ENCODE data around the gene ATP5F1C.

Gene ATP5F1C

DNA sequence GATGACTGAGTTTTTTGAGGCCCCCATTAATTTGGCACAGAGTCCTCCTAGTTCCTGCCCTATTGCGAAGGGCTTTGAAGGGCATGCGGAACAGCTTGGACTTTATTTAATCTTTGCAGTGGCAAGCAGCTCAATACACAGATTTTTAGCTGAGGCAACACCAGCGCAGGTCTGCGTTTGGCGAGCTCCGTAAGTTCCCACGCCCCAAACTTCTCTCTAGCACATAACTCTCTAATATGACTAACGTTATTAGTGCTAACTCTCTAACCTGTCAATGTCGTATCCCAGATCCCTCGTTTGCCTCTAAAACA lies 30.0 kb downstream of the ATP5F1C start:
- peak overlapping the region; percentile 93 for H3K23ac ChIP-seq (ENCODE audit: low read depth, low read length, poor library complexity)
- H3K14ac ChIP-seq (ENCODE audit: low read length): no peak overlapping the region
- H2AFZ ChIP-seq (ENCODE audit: low read length): peak overlapping the region; percentile 96
- peaks cover 0 to 27% of the 10 kb centered on the region in 2 donors for H3K36me3 ChIP-seq (replicated peaks in 1 of 2; ENCODE audit: control insufficient read depth in 2 of 2, insufficient read depth in 2 of 2, low read length in 2 of 2)
- no CpG with 5 or more reads among the region's 10 CpGs for WGBS, 2 donors (ENCODE audit: extremely low coverage in 2 of 2, insufficient read length in 2 of 2, insufficient replicate concordance in 1 of 2)
- no peak overlapping the region for H2BK12ac ChIP-seq (ENCODE audit: low read length)
- no peak overlapping the region for H2AK5ac ChIP-seq (ENCODE audit: low read depth, low read length)
- no peaks in the 10 kb centered on the region for H3K9me3 ChIP-seq (replicated peaks in 1 of 2; ENCODE audit: control insufficient read depth in 2 of 2, insufficient read depth in 1 of 2, low read depth in 1 of 2, low read length in 2 of 2)
- peaks cover 2 to 3% of the 10 kb centered on the region in 2 donors for H3K4me1 ChIP-seq (ENCODE audit: control insufficient read depth in 2 of 2, insufficient read depth in 1 of 2, low read depth in 1 of 2, low read length in 2 of 2)
- H4K91ac ChIP-seq (ENCODE audit: low read depth, low read length, poor library complexity): no peak overlapping the region
- H3K4ac ChIP-seq (ENCODE audit: low read length): no peak overlapping the region
- H3K18ac ChIP-seq (ENCODE audit: low read length): no peak overlapping the region
- H4K8ac ChIP-seq (ENCODE audit: low read depth, low read length): no peak overlapping the region
- H3K4me2 ChIP-seq (ENCODE audit: insufficient read depth, low read length, poor library complexity, severe bottlenecking): peak overlapping the region; percentile 70
- H3K27me3 ChIP-seq (ENCODE audit: control insufficient read depth in 3 of 3, insufficient read depth in 3 of 3, low read depth in 1 of 3, low read length in 3 of 3): peaks cover 0 to 4% (median 3%) of the 10 kb centered on the region in 3 experiments
- no peak overlapping the region for H2BK120ac ChIP-seq (ENCODE audit: low read depth, low read length)
- H2BK15ac ChIP-seq (ENCODE audit: low read length): no peak overlapping the region
- no peak overlapping the region for H3K9ac ChIP-seq (ENCODE audit: low read depth, low read length, poor library complexity)
- H2BK5ac ChIP-seq (ENCODE audit: low read length): no peak overlapping the region
- H3K4me3 ChIP-seq (ENCODE audit: low read length in 2 of 2): peak overlapping the region; percentile 96 to 97
- no peak overlapping the region for H3K27ac ChIP-seq (replicated peaks; ENCODE audit: low read length)
- peaks cover 2% of the 10 kb centered on the region for H3K79me1 ChIP-seq (ENCODE audit: low read depth, low read length)
- DNase-seq (ENCODE audit: low spot score): no peak

DNA sequence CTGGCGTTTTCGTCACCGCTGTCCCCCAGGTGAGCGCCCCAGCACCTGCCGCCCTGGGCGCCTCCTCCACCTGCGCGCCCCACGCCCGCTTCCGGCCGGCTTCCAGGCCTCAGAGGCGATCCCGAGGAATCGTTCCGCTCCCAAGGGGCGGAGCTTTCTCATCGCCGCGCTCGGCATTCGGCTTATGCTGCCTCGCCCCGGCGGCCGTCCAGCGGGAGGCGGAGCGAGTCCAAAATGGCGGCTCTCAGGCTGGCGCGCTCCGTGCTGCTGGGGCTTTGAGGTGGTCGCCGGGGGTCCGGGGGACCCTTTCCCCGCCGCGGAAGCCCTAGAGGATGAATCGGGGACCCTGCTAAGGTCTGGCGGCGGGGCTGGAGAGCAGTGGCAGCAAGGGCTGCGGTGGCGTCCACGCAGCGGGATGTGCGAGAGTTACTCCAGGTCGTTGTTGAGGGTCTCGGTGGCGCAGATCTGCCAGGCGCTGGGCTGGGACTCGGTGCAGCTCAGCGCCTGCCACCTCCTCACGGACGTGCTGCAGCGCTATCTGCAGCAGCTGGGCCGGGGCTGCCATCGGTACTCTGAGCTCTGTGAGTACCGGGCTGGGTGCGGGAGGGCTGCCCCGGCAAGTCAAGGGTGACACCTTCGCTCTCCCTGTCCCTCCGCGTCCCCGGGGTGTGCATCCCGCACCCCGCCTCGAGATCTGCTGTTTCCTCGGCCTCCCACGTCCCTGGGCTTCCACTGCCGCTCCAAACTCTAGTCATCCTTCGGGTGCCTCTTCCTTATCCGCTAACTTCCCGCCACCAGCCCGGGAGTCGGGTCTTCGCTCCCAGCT lies 30.5 kb downstream of the ATP5F1C start, which contains the start of gene TAF3:
TAF3 (plus strand) TSS at position 211 of the 826 bp plus-strand sequence; CDS start at position 416, 205 bp downstream.
- Histone ChIP-seq H3K4me3 (ENCODE audit: low read length in 2 of 2) (peak within 1 kb of the TSS; percentile 96 to 97), H3K18ac (ENCODE audit: low read length) (peak within 1 kb of the TSS; percentile 66), H3K27ac (replicated peaks; ENCODE audit: low read length) (no peak within 1 kb of the TSS), H2BK15ac (ENCODE audit: low read length) (no peak within 1 kb of the TSS), H3K4me1 (ENCODE audit: control insufficient read depth in 2 of 2, insufficient read depth in 1 of 2, low read depth in 1 of 2, low read length in 2 of 2) (peaks cover 2 to 3% of the 10 kb centered on the region in 2 donors), H4K8ac (ENCODE audit: low read depth, low read length) (no peak within 1 kb of the TSS), H3K27me3 (ENCODE audit: control insufficient read depth in 3 of 3, insufficient read depth in 3 of 3, low read depth in 1 of 3, low read length in 3 of 3) (peaks cover 0 to 4% (median 3%) of the 10 kb centered on the region in 3 experiments), H2BK120ac (ENCODE audit: low read depth, low read length) (no peak within 1 kb of the TSS), H3K9me3 (replicated peaks in 1 of 2; ENCODE audit: control insufficient read depth in 2 of 2, insufficient read depth in 1 of 2, low read depth in 1 of 2, low read length in 2 of 2) (no peaks in the 10 kb centered on the region), H3K4ac (ENCODE audit: low read length) (no peak within 1 kb of the TSS), H3K79me1 (ENCODE audit: low read depth, low read length) (peaks cover 2% of the 10 kb centered on the region), H3K36me3 (replicated peaks in 1 of 2; ENCODE audit: control insufficient read depth in 2 of 2, insufficient read depth in 2 of 2, low read length in 2 of 2) (peaks cover 0 to 32% of the 10 kb centered on the region in 2 donors), H4K91ac (ENCODE audit: low read depth, low read length, poor library complexity) (no peak within 1 kb of the TSS), H2AK5ac (ENCODE audit: low read depth, low read length) (no peak within 1 kb of the TSS), H3K9ac (ENCODE audit: low read depth, low read length, poor library complexity) (peak within 1 kb of the TSS; percentile 91), H2BK12ac (ENCODE audit: low read length) (no peak within 1 kb of the TSS), H3K23ac (ENCODE audit: low read depth, low read length, poor library complexity) (peak within 1 kb of the TSS; percentile 93), H2AFZ (ENCODE audit: low read length) (peak within 1 kb of the TSS; percentile 96), H2BK5ac (ENCODE audit: low read length) (peak within 1 kb of the TSS; percentile 97), H3K4me2 (ENCODE audit: insufficient read depth, low read length, poor library complexity, severe bottlenecking) (peak within 1 kb of the TSS; percentile 84), H3K14ac (ENCODE audit: low read length) (peak within 1 kb of the TSS; percentile 72)
- no CpG with 5 or more reads among the region's 77 CpGs for WGBS, 2 donors (ENCODE audit: extremely low coverage in 2 of 2, insufficient read length in 2 of 2, insufficient replicate concordance in 1 of 2)
- peak; percentile 82 for DNase-seq (ENCODE audit: low spot score)

DNA sequence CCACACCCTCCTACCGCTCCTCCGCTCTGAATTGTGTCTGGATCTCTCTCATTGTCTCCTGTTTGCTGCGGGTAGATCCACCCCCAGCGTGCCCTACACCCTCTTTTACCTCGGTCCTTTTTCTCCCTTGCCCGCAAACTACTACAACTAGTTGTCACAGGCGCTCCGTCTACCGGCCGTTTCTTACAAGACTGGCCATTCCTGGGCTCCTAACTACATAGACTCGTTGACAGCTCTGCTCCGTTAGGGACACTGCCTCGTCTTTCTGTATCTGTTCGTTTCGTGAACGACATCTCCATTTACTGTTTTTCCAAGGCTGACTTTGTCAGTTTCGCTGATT lies 31.1 kb downstream of the ATP5F1C start:
- H3K9me3 ChIP-seq (replicated peaks in 1 of 2; ENCODE audit: control insufficient read depth in 2 of 2, insufficient read depth in 1 of 2, low read depth in 1 of 2, low read length in 2 of 2): no peaks in the 10 kb centered on the region
- peak overlapping the region; percentile 93 for H3K23ac ChIP-seq (ENCODE audit: low read depth, low read length, poor library complexity)
- no peak overlapping the region for H2BK15ac ChIP-seq (ENCODE audit: low read length)
- no peak overlapping the region for H2BK5ac ChIP-seq (ENCODE audit: low read length)
- no peak overlapping the region for H2BK12ac ChIP-seq (ENCODE audit: low read length)
- no CpG with 5 or more reads among the region's 17 CpGs for WGBS, 2 donors (ENCODE audit: extremely low coverage in 2 of 2, insufficient read length in 2 of 2, insufficient replicate concordance in 1 of 2)
- peaks cover 0 to 34% of the 10 kb centered on the region in 2 donors for H3K36me3 ChIP-seq (replicated peaks in 1 of 2; ENCODE audit: control insufficient read depth in 2 of 2, insufficient read depth in 2 of 2, low read length in 2 of 2)
- H3K18ac ChIP-seq (ENCODE audit: low read length): no peak overlapping the region
- peak overlapping the region; percentile 84 for H3K4me2 ChIP-seq (ENCODE audit: insufficient read depth, low read length, poor library complexity, severe bottlenecking)
- H3K4ac ChIP-seq (ENCODE audit: low read length): no peak overlapping the region
- no peak overlapping the region for H4K8ac ChIP-seq (ENCODE audit: low read depth, low read length)
- peak; percentile 30 for DNase-seq (ENCODE audit: low spot score)
- H3K4me1 ChIP-seq (ENCODE audit: control insufficient read depth in 2 of 2, insufficient read depth in 1 of 2, low read depth in 1 of 2, low read length in 2 of 2): peaks cover 2 to 3% of the 10 kb centered on the region in 2 donors
- H3K27ac ChIP-seq (replicated peaks; ENCODE audit: low read length): no peak overlapping the region
- H2AFZ ChIP-seq (ENCODE audit: low read length): peak overlapping the region; percentile 96
- H2AK5ac ChIP-seq (ENCODE audit: low read depth, low read length): no peak overlapping the region
- H2BK120ac ChIP-seq (ENCODE audit: low read depth, low read length): no peak overlapping the region
- no peak overlapping the region for H4K91ac ChIP-seq (ENCODE audit: low read depth, low read length, poor library complexity)
- H3K27me3 ChIP-seq (ENCODE audit: control insufficient read depth in 3 of 3, insufficient read depth in 3 of 3, low read depth in 1 of 3, low read length in 3 of 3): peaks cover 0 to 4% (median 3%) of the 10 kb centered on the region in 3 experiments
- H3K79me1 ChIP-seq (ENCODE audit: low read depth, low read length): peaks cover 2% of the 10 kb centered on the region
- peak overlapping the region; percentile 96 to 97 for H3K4me3 ChIP-seq (ENCODE audit: low read length in 2 of 2)
- H3K9ac ChIP-seq (ENCODE audit: low read depth, low read length, poor library complexity): peak overlapping the region; percentile 91
- H3K14ac ChIP-seq (ENCODE audit: low read length): no peak overlapping the region

DNA sequence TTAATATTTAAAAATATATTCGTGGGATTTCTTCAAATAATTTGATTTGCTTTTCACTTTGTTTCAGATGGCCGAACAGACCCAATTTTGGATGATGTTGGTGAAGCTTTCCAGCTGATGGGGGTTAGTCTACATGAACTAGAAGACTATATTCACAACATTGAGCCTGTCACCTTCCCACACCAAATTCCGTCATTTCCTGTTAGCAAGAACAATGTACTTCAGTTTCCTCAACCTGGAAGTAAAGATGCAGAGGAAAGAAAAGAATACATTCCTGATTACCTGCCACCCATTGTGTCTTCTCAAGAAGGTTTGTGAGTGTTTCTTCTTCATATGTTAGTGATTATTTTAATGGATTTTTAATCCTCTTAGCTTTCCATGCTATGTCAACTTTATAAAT lies 36.3 kb downstream of the ATP5F1C start:
- Histone ChIP-seq H3K4me3 (ENCODE audit: low read length in 2 of 2) (no peak overlapping the region), H3K23ac (ENCODE audit: low read depth, low read length, poor library complexity) (no peak overlapping the region), H2BK12ac (ENCODE audit: low read length) (no peak overlapping the region), H3K14ac (ENCODE audit: low read length) (no peak overlapping the region), H4K8ac (ENCODE audit: low read depth, low read length) (no peak overlapping the region), H3K4me1 (ENCODE audit: control insufficient read depth in 2 of 2, insufficient read depth in 1 of 2, low read depth in 1 of 2, low read length in 2 of 2) (peaks cover 1 to 2% of the 10 kb centered on the region in 2 donors), H4K91ac (ENCODE audit: low read depth, low read length, poor library complexity) (no peak overlapping the region), H3K18ac (ENCODE audit: low read length) (no peak overlapping the region), H3K9me3 (replicated peaks in 1 of 2; ENCODE audit: control insufficient read depth in 2 of 2, insufficient read depth in 1 of 2, low read depth in 1 of 2, low read length in 2 of 2) (no peaks in the 10 kb centered on the region), H3K4me2 (ENCODE audit: insufficient read depth, low read length, poor library complexity, severe bottlenecking) (no peak overlapping the region), H2BK5ac (ENCODE audit: low read length) (no peak overlapping the region), H2BK120ac (ENCODE audit: low read depth, low read length) (no peak overlapping the region), H3K36me3 (replicated peaks in 1 of 2; ENCODE audit: control insufficient read depth in 2 of 2, insufficient read depth in 2 of 2, low read length in 2 of 2) (peaks cover 5 to 73% of the 10 kb centered on the region in 2 donors), H2AFZ (ENCODE audit: low read length) (no peak overlapping the region), H3K9ac (ENCODE audit: low read depth, low read length, poor library complexity) (no peak overlapping the region), H3K79me1 (ENCODE audit: low read depth, low read length) (peaks cover under 1% of the 10 kb centered on the region), H3K4ac (ENCODE audit: low read length) (no peak overlapping the region), H3K27ac (replicated peaks; ENCODE audit: low read length) (no peak overlapping the region), H2BK15ac (ENCODE audit: low read length) (no peak overlapping the region), H3K27me3 (ENCODE audit: control insufficient read depth in 3 of 3, insufficient read depth in 3 of 3, low read depth in 1 of 3, low read length in 3 of 3) (no peaks in the 10 kb centered on the region), H2AK5ac (ENCODE audit: low read depth, low read length) (no peak overlapping the region)
- DNase-seq (ENCODE audit: low spot score): no peak
- WGBS, 2 donors (ENCODE audit: extremely low coverage in 2 of 2, insufficient read length in 2 of 2, insufficient replicate concordance in 1 of 2): no CpG with 5 or more reads among the region's 3 CpGs

All from neuronal stem cell (in vitro differentiated cells).